Nephron (organoid): Measurements from ENCODE around the gene KRTAP10-3.
"Not testable (repeated sequence)": the region's sequence is repeated elsewhere in the genome, so short reads cannot be mapped to it uniquely, and the experiment has no call there.

Source experiments
- H3K27ac Mint-ChIP-seq, 3 experiments: 2 replicates each; pipeline ENCODE4 v1.8.0; 2020; ENCODE audit warnings: mixed read lengths in 3 of 3, mild to moderate bottlenecking in 2 of 3, moderate library complexity in 1 of 3
- H3K27me3 Mint-ChIP-seq: 2 replicates; pipeline ENCODE4 v1.8.0; 2021; ENCODE audit warnings: low read depth, mild to moderate bottlenecking, moderate library complexity, mixed read lengths
- H3K36me3 Mint-ChIP-seq: 2 replicates; pipeline ENCODE4 v1.8.0; 2020; ENCODE audit warnings: low read depth, mixed read lengths
- H3K4me1 Mint-ChIP-seq: 2 replicates; pipeline ENCODE4 v1.8.0; 2020; ENCODE audit warnings: mixed read lengths
- H3K4me3 Mint-ChIP-seq, 3 experiments: 2 replicates each; pipeline ENCODE4 v1.8.0; 2020; ENCODE audit warnings: mild to moderate bottlenecking in 3 of 3, mixed read lengths in 3 of 3, moderate library complexity in 2 of 3
- H3K9me3 Mint-ChIP-seq: 2 replicates; pipeline ENCODE4 v1.8.0; 2020; ENCODE audit warnings: mixed read lengths
- TF ChIP-seq, protein P1 (sequence below), 3 experiments: fragments of 200-600 bp; sonication (generic); IDR thresholded peaks; one replicate each; pipeline ENCODE4 v1.5.0; 2021; ENCODE audit warnings: antibody characterized with exemption in 3 of 3; ENCODE audit not compliant: unreplicated experiment in 3 of 3

The KRTAP10-3 gene

DNA sequence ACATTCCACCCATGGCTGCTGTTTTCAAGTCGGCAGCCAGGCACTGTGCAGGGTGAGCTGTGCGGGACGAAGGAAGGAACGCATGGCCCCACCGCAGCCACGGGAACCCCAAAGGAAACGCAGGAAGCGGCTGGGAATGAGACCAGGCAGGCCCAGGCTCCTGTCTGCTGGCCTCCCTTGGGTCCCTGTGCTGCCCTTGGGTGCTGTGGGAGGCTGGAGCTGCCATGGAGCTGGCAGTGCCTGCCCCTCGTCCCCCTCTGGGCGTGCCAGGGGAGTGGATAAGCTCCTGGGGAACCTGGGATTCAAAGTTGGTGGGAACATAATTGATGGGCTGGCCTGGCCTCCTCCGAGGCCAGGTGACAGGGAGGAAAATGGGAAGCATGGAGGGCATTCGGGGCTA, 9.7 kb upstream of the KRTAP10-3 start:
- Mint-ChIP-seq H3K9me3 (peaks cover 24% of the 10 kb centered on the region), H3K27me3 (peaks cover 28% of the 10 kb centered on the region), H3K4me3 (no peak overlapping the region), H3K27ac (no peak overlapping the region), H3K36me3 (no peaks in the 10 kb centered on the region), H3K4me1 (no peaks in the 10 kb centered on the region)
- TF ChIP-seq, protein P1, sequence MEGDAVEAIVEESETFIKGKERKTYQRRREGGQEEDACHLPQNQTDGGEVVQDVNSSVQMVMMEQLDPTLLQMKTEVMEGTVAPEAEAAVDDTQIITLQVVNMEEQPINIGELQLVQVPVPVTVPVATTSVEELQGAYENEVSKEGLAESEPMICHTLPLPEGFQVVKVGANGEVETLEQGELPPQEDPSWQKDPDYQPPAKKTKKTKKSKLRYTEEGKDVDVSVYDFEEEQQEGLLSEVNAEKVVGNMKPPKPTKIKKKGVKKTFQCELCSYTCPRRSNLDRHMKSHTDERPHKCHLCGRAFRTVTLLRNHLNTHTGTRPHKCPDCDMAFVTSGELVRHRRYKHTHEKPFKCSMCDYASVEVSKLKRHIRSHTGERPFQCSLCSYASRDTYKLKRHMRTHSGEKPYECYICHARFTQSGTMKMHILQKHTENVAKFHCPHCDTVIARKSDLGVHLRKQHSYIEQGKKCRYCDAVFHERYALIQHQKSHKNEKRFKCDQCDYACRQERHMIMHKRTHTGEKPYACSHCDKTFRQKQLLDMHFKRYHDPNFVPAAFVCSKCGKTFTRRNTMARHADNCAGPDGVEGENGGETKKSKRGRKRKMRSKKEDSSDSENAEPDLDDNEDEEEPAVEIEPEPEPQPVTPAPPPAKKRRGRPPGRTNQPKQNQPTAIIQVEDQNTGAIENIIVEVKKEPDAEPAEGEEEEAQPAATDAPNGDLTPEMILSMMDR (IDR thresholded peaks at IDR 0.05; ENCODE audit: unreplicated experiment in 3 of 3), result no peak

DNA sequence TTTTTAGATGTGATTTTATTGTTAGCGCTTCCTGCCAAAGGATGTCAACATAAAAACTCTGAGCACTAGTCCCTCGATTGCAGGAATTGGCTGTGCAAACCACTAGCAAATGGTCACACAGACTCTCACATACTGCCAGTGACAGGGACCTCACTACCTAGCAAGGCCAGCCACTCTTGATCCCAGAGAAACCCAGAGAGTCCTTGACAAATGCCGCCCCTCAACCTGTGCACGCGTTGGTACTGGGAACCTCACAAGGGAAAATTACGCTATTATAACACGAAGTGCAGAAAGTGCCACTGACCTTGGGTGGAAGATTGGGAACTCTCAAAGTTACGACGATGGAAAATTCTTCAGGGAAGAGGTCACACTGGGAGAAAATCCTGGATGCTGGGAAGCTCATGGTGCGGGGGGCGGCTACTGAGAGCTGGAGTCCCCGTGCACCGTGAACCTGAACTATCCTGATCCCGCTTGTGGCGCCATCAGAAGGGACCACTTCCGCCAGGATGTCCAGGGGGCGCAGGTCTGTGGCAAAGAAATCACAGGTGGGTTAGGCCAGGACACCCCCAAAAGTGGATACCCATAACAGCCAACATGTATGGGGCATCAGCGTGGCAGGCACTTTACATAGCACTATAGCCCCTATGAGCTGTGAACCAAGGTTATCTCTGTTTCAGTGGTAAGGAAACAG, 9.0 kb upstream of the KRTAP10-3 start:
- H3K4me3 Mint-ChIP-seq, result no peak overlapping the region
- no peaks in the 10 kb centered on the region for H3K36me3 Mint-ChIP-seq
- H3K27me3 Mint-ChIP-seq, result peaks cover 23% of the 10 kb centered on the region
- no peaks in the 10 kb centered on the region for H3K4me1 Mint-ChIP-seq
- TF ChIP-seq, protein P1 (IDR thresholded peaks at IDR 0.05; ENCODE audit: unreplicated experiment in 3 of 3), result no peak
- H3K27ac Mint-ChIP-seq, result no peak overlapping the region
- peaks cover 21% of the 10 kb centered on the region for H3K9me3 Mint-ChIP-seq

DNA sequence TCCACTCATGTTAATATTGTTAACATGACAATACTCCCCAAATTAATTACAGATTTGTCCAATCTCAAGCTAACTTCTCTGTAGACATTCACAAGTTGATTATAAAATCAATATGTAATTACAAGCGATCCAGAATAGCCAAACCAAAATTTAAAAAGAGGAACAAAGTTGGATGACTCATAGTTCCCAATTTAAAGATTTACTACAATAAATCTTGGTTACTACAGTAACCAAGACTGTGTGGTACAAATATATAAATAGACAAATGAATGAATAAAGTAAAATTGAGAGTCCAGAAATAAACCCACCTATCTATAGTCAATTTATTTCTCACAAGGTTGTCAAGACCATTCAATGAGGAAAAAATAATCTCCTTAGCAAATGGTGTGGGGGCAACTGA, 7.8 kb upstream of the KRTAP10-3 start:
- Mint-ChIP-seq H3K4me1 (no peaks in the 10 kb centered on the region), H3K36me3 (no peaks in the 10 kb centered on the region), H3K27ac (no peak overlapping the region), H3K27me3 (peaks cover 27% of the 10 kb centered on the region), H3K4me3 (no peak overlapping the region), H3K9me3 (peaks cover 20% of the 10 kb centered on the region)
- TF ChIP-seq, protein P1 (IDR thresholded peaks at IDR 0.05; ENCODE audit: unreplicated experiment in 3 of 3), result no peak

DNA sequence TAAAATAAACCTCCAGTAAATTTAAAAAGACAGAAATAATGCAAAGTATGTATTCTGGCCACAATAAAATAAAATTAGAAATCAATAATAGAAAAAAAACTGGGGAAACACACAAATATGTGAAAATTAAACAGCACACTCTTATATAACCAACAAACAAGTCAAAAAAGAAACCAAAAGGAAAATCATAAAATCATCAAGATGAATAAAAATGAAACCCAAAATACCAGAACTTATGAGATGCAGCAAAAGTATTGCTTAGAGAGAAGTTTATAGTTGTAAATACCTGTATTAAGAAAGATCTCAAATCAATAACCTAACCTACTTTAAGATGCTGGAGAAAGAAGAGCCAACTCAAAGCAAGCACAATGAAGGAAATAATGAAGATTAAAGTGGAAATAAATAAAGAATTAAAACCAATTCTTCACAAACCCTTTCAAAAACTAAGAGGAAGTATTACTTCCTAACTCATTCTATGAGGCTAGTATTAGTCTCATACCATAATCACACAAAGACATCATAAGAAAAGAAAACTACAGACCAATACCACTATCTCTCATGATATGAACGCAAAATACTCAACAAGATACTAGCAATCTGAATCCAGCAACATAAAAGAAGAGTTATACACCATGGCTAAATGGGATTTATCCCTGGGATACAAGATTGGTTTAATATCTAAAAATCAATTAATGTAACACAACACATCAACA, 6.4 kb upstream of the KRTAP10-3 start:
- no peaks in the 10 kb centered on the region for H3K36me3 Mint-ChIP-seq
- H3K27ac Mint-ChIP-seq, result no peak overlapping the region
- TF ChIP-seq, protein P1 (IDR thresholded peaks at IDR 0.05; ENCODE audit: unreplicated experiment in 3 of 3), result no peak
- peaks cover 18% of the 10 kb centered on the region for H3K9me3 Mint-ChIP-seq
- peaks cover 29% of the 10 kb centered on the region for H3K27me3 Mint-ChIP-seq
- H3K4me3 Mint-ChIP-seq, result no peak overlapping the region
- no peaks in the 10 kb centered on the region for H3K4me1 Mint-ChIP-seq

DNA sequence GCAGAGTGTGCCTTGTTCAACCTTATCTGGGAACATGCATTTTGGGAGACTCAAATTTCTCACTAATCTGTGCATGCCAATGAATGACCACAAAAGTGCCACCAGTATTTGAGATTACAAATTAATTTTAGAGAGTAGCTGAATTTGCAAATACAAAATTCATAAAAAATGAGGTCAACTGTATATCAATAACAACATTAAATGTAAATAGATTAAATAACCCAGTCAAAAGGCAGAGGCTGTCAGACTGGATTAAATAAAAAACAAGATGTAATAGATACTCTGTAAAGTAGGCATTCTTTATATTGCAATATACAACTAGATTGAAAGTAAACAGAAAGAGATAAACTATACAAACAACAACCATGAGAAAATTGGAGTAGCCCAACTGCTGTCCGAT, 5.5 kb upstream of the KRTAP10-3 start:
- H3K36me3 Mint-ChIP-seq, result no peaks in the 10 kb centered on the region
- H3K27me3 Mint-ChIP-seq, result peaks cover 26% of the 10 kb centered on the region
- no peak overlapping the region for H3K4me3 Mint-ChIP-seq
- no peaks in the 10 kb centered on the region for H3K4me1 Mint-ChIP-seq
- peaks cover 22% of the 10 kb centered on the region for H3K9me3 Mint-ChIP-seq
- H3K27ac Mint-ChIP-seq, result no peak overlapping the region
- TF ChIP-seq, protein P1 (IDR thresholded peaks at IDR 0.05; ENCODE audit: unreplicated experiment in 3 of 3), result no peak

DNA sequence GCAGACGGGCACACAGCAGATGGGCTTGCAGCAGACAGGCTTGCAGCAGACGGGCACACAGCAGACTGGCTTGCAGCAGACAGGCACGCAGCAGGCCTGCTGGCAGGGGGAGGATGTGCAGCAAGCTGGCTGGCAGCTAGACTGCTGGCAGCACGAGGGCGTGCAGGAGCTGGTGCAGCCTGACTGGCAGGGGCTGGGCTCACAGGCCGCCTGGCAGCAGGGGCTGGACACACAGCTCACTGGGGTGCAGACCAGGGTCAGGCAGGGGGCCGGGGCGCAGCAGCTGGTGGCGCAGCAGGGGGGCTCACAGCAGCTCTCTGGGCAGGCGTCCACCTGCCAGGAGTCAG, 293 bp downstream of the KRTAP10-3 start:
- not testable (repeated sequence) for H3K4me3 Mint-ChIP-seq, H3K36me3 Mint-ChIP-seq, H3K27ac Mint-ChIP-seq
- peaks cover 27% of the 10 kb centered on the region for H3K4me1 Mint-ChIP-seq
- H3K9me3 Mint-ChIP-seq, result peaks cover 25% of the 10 kb centered on the region
- peaks cover 28% of the 10 kb centered on the region for H3K27me3 Mint-ChIP-seq
